ENCODE data around the gene IFIT3. TPM values are rescaled to one million over a fixed set of nuclear protein-coding genes. Genes with fewer than 3 reads are reported as not detected.

The IFIT3 gene
- total RNA-seq, 2 donors from 2014 or later, result 0.42 TPM; not detected in 1

DNA sequence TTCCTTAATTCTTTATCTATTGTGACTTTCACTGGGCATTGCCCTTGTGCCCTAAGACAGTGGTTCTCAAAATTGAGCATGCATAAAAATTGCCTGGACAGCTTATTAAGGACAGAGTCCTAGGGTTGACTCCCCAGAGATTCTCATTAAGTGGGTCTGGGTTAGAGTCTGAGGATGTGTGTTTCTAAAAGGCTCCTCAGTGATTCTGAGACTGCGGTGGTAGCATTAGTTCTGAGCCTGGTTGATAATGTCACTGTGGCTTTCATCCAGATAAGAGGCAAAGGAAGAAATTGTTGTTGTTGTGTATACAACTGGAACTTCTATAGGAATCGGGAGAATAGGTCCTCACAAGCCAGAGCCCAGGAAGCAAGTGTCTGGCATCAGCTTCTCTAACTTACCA, 24.6 kb upstream of the IFIT3 start:
- Mint-ChIP-seq H3K4me1 (peaks cover 21% of the 10 kb centered on the region), H3K9me3 (no peaks in the 10 kb centered on the region), H3K27ac (no peak overlapping the region), H3K36me3 (ENCODE audit: low read depth) (no peaks in the 10 kb centered on the region), H3K27me3 (ENCODE audit: insufficient read depth) (peaks cover 2% of the 10 kb centered on the region), H3K4me3 (no peak overlapping the region)
- no peak overlapping the region for H3K4me3 ChIP-seq (ENCODE audit: low read length)
- no peak for DNase-seq
- no peaks in the 10 kb centered on the region for H3K36me3 ChIP-seq (ENCODE audit: control insufficient read depth, insufficient read depth, low read length)
- TF ChIP-seq CTCF (conservative IDR thresholded peaks at IDR 0.05), result no peak
- H3K9me3 ChIP-seq (ENCODE audit: control insufficient read depth, low read length), result peaks cover 5% of the 10 kb centered on the region
- no peak overlapping the region for H3K27ac ChIP-seq (ENCODE audit: low read depth, low read length)
- H3K27me3 ChIP-seq (ENCODE audit: control insufficient read depth, insufficient read depth, low read length, poor library complexity, severe bottlenecking), result no peaks in the 10 kb centered on the region
- H3K9ac ChIP-seq (ENCODE audit: extremely low read depth, low read length, poor library complexity, severe bottlenecking), result no peak overlapping the region
- WGBS, 2 experiments (ENCODE audit: insufficient coverage in 1 of 2, insufficient read length in 1 of 2), result 91% methylated on average over 2 of the region's 2 CpGs; no CpG with 5 or more reads in 1 of the 2 experiments
- H3K4me1 ChIP-seq (ENCODE audit: control insufficient read depth, insufficient read depth, low read length), result no peaks in the 10 kb centered on the region

- 90 to 100% methylated on average over 3 to 4 of the region's 4 CpGs for WGBS, 2 experiments (ENCODE audit: insufficient coverage in 1 of 2, insufficient read length in 1 of 2)
- Histone ChIP-seq H3K27me3 (ENCODE audit: control insufficient read depth, insufficient read depth, low read length, poor library complexity, severe bottlenecking) (no peaks in the 10 kb centered on the region), H3K4me3 (ENCODE audit: low read length) (no peak overlapping the region), H3K36me3 (ENCODE audit: control insufficient read depth, insufficient read depth, low read length) (no peaks in the 10 kb centered on the region), H3K9ac (ENCODE audit: extremely low read depth, low read length, poor library complexity, severe bottlenecking) (no peak overlapping the region), H3K4me1 (ENCODE audit: control insufficient read depth, insufficient read depth, low read length) (no peaks in the 10 kb centered on the region), H3K27ac (ENCODE audit: low read depth, low read length) (no peak overlapping the region), H3K9me3 (ENCODE audit: control insufficient read depth, low read length) (peaks cover 5% of the 10 kb centered on the region)
- DNase-seq, result no peak
- peak; percentile 28 for TF ChIP-seq CTCF (conservative IDR thresholded peaks at IDR 0.05)
- H3K36me3 Mint-ChIP-seq (ENCODE audit: low read depth), result no peaks in the 10 kb centered on the region
- H3K27ac Mint-ChIP-seq, result no peak overlapping the region
- H3K27me3 Mint-ChIP-seq (ENCODE audit: insufficient read depth), result peaks cover 2% of the 10 kb centered on the region
- no peak overlapping the region for H3K4me3 Mint-ChIP-seq
- H3K9me3 Mint-ChIP-seq, result no peaks in the 10 kb centered on the region
- H3K4me1 Mint-ChIP-seq, result peaks cover 21% of the 10 kb centered on the region
These were observed 23.8 kb upstream of the IFIT3 start for GRCh38 chr10:89304026-89304425.

DNA sequence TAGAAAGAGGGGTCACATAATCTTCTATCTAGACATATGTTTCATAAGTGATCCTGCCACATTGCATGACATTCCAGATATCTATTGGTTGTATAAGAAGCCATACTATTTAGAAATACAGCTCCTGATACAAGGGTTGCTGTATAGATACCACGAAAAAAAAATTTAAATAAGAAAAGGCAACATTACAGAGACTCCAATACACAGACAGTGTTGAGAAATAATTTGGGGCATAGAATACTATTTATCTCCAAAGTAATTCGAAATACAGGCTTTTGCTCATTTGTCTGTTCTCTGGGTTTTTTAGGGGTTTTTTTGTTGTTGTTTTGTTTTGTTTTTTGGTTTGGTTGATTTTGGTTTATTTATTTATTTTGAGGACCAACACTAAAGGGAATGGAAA, 23.4 kb upstream of the IFIT3 start:
- Histone ChIP-seq H3K36me3 (ENCODE audit: control insufficient read depth, insufficient read depth, low read length) (no peaks in the 10 kb centered on the region), H3K4me3 (ENCODE audit: low read length) (no peak overlapping the region), H3K27me3 (ENCODE audit: control insufficient read depth, insufficient read depth, low read length, poor library complexity, severe bottlenecking) (no peaks in the 10 kb centered on the region), H3K9me3 (ENCODE audit: control insufficient read depth, low read length) (peaks cover 2% of the 10 kb centered on the region), H3K9ac (ENCODE audit: extremely low read depth, low read length, poor library complexity, severe bottlenecking) (no peak overlapping the region), H3K27ac (ENCODE audit: low read depth, low read length) (no peak overlapping the region), H3K4me1 (ENCODE audit: control insufficient read depth, insufficient read depth, low read length) (no peaks in the 10 kb centered on the region)
- Mint-ChIP-seq H3K27ac (no peak overlapping the region), H3K27me3 (ENCODE audit: insufficient read depth) (peaks cover 2% of the 10 kb centered on the region), H3K9me3 (no peaks in the 10 kb centered on the region), H3K4me3 (no peak overlapping the region), H3K4me1 (peaks cover 21% of the 10 kb centered on the region), H3K36me3 (ENCODE audit: low read depth) (no peaks in the 10 kb centered on the region)
- no peak for DNase-seq
- no peak for TF ChIP-seq CTCF (conservative IDR thresholded peaks at IDR 0.05)
- WGBS, 2 experiments (ENCODE audit: insufficient coverage in 1 of 2, insufficient read length in 1 of 2), result 100% methylated on average over 1 of the region's 2 CpGs; no CpG with 5 or more reads in 1 of the 2 experiments
